GM23338 (cell line): ENCODE measurements around the gene ROBO1. TPM values are rescaled to one million over a fixed set of nuclear protein-coding genes. Genes with fewer than 3 reads are reported as not detected.

Source experiments
- ATAC-seq: fragments of 200-7000 bp; cut with Tn5 transposase; 3 replicates; pipeline ENCODE4 v1.9.1; 2020
- DNase-seq: peaks from one replicate; pipeline ENCODE4 v3.0.0-alpha.2; 2015; ENCODE audit warnings: low spot score
- H2AFZ ChIP-seq: fragments of 200-600 bp; sonication (generic); 2 replicates; pipeline ENCODE4 v1.8.0; 2016; ENCODE audit warnings: antibody characterized with exemption, mild to moderate bottlenecking, moderate library complexity
- H3F3A ChIP-seq: fragments of 200-600 bp; sonication (generic); replicated peaks from 2 replicates; pipeline ENCODE4 v1.8.0; 2017; ENCODE audit warnings: antibody characterized with exemption, mixed run types, low read depth
- H3K27ac ChIP-seq: fragments of 200-600 bp; sonication (generic); 2 replicates; pipeline ENCODE4 v1.6.1; 2016; ENCODE audit warnings: low read depth
- H3K27me3 ChIP-seq: fragments of 200-600 bp; sonication (generic); 2 replicates; pipeline ENCODE4 v1.8.0; 2016; ENCODE audit warnings: mild to moderate bottlenecking, mixed run types, moderate library complexity; ENCODE audit not compliant: insufficient read depth
- H3K36me3 ChIP-seq: fragments of 200-600 bp; sonication (generic); 2 replicates; pipeline ENCODE4 v1.8.0; 2016; ENCODE audit warnings: mild to moderate bottlenecking; ENCODE audit not compliant: insufficient read depth
- H3K4me1 ChIP-seq: fragments of 200-600 bp; sonication (generic); 2 replicates; pipeline ENCODE4 v1.8.0; 2016; ENCODE audit warnings: mild to moderate bottlenecking, moderate library complexity; ENCODE audit not compliant: insufficient read depth
- H3K4me2 ChIP-seq: fragments of 200-600 bp; sonication (generic); 2 replicates; pipeline ENCODE4 v1.7.1; 2017; ENCODE audit warnings: mixed run types
- H3K4me3 ChIP-seq: fragments of 200-600 bp; sonication (generic); 2 replicates; pipeline ENCODE4 v1.6.1; 2016; ENCODE audit warnings: mixed run types
- H3K79me2 ChIP-seq: fragments of 200-600 bp; sonication (generic); replicated peaks from 2 replicates; pipeline ENCODE4 v1.8.0; 2017; ENCODE audit warnings: mild to moderate bottlenecking; ENCODE audit not compliant: insufficient read depth
- H3K9me2 ChIP-seq: fragments of 200-600 bp; sonication (generic); 2 replicates; pipeline ENCODE4 v1.8.0; 2017; ENCODE audit not compliant: insufficient read depth
- H4K20me1 ChIP-seq: fragments of 200-600 bp; sonication (generic); replicated peaks from 2 replicates; pipeline ENCODE4 v1.8.0; 2017; ENCODE audit warnings: mild to moderate bottlenecking; ENCODE audit not compliant: insufficient read depth
- H3K27ac Mint-ChIP-seq: 2 replicates; pipeline ENCODE4 v1.8.0; 2020; ENCODE audit warnings: inconsistent platforms, mild to moderate bottlenecking, moderate library complexity, mixed read lengths
- H3K27me3 Mint-ChIP-seq: 3 replicates; pipeline ENCODE4 v1.8.0; 2022; ENCODE audit warnings: low read depth, mild to moderate bottlenecking, moderate library complexity, mixed read lengths, inconsistent platforms; ENCODE audit not compliant: insufficient read depth, poor library complexity
- H3K36me3 Mint-ChIP-seq: 3 replicates; pipeline ENCODE4 v1.8.0; 2021; ENCODE audit warnings: low read depth, mild to moderate bottlenecking, inconsistent platforms, moderate library complexity, mixed read lengths
- H3K4me1 Mint-ChIP-seq: 3 replicates; pipeline ENCODE4 v1.8.0; 2020; ENCODE audit warnings: mild to moderate bottlenecking, inconsistent platforms, mixed read lengths
- H3K4me3 Mint-ChIP-seq: 3 replicates; pipeline ENCODE4 v1.8.0; 2021; ENCODE audit warnings: moderate library complexity, mild to moderate bottlenecking, inconsistent platforms, mixed read lengths
- H3K9me3 Mint-ChIP-seq: 3 replicates; pipeline ENCODE4 v1.8.0; 2020; ENCODE audit warnings: moderate library complexity, mild to moderate bottlenecking, inconsistent platforms, mixed read lengths
- CREB1 ChIP-seq: fragments of 250-450 bp; sonication (Bioruptor Pico); IDR thresholded peaks from 2 replicates; pipeline ENCODE4 v1.5.0; 2020; ENCODE audit warnings: low read depth, mild to moderate bottlenecking, moderate library complexity
- CTCF ChIP-seq, 2 experiments: fragments of 200-600 bp in 1 of 2; sonication (generic) in 1 of 2; conservative IDR thresholded peaks; 2 replicates each; pipeline versions ENCODE4 v1.5.1 to v1.6.1; 2016 to 2017; ENCODE audit warnings: antibody characterized with exemption in 2 of 2, low read depth in 2 of 2, mild to moderate bottlenecking in 2 of 2, moderate library complexity in 1 of 2
- EZH2 ChIP-seq: fragments of 200-600 bp; sonication (generic); IDR thresholded peaks from one replicate; pipeline ENCODE4 v1.8.0; 2017; ENCODE audit warnings: antibody characterized with exemption, mild to moderate bottlenecking, low read depth; ENCODE audit not compliant: unreplicated experiment
- EZH2phosphoT487 ChIP-seq: fragments of 200-600 bp; sonication (generic); IDR thresholded peaks from one replicate; pipeline ENCODE4 v1.8.1; 2018; ENCODE audit warnings: antibody characterized with exemption; ENCODE audit not compliant: unreplicated experiment
- JUNB ChIP-seq: IDR thresholded peaks from one replicate; pipeline ENCODE4 v1.6.1; 2016; ENCODE audit warnings: antibody characterized with exemption; ENCODE audit not compliant: unreplicated experiment
- NANOG ChIP-seq: IDR thresholded peaks from 2 replicates; pipeline ENCODE4 v1.6.1; 2016; ENCODE audit warnings: antibody characterized with exemption, borderline replicate concordance
- POLR2AphosphoS5 ChIP-seq: IDR thresholded peaks from 2 replicates; pipeline ENCODE4 v1.6.1; 2016; ENCODE audit warnings: antibody characterized with exemption, low read depth
- STAT1 ChIP-seq: IDR thresholded peaks from one replicate; pipeline ENCODE4 v1.6.1; 2016; ENCODE audit warnings: antibody characterized with exemption; ENCODE audit not compliant: unreplicated experiment
- ZNF114 ChIP-seq: fragments of 250-450 bp; sonication (Bioruptor Pico); IDR thresholded peaks from 2 replicates; pipeline ENCODE4 v1.5.0; 2020; ENCODE audit warnings: mild to moderate bottlenecking, moderate library complexity
- ZNF331 ChIP-seq: fragments of 250-450 bp; sonication (Bioruptor Pico); IDR thresholded peaks from 2 replicates; pipeline ENCODE4 v1.5.0; 2020; ENCODE audit warnings: low read depth, mild to moderate bottlenecking, moderate library complexity
- long read RNA-seq: library from polyadenylated mRNA; unstranded; transcript quantifications from one replicate; pipeline ENCODE4 v2.0.0, GENCODE V29; 2020; ENCODE audit not compliant: unreplicated experiment
- polyA plus RNA-seq: library from polyadenylated mRNA; unstranded; fragments of >200 nt; fragmentation: Nextera tagmentation; extraction: Ambion mirVana; gene quantifications from 2 replicates; pipeline ENCODE4 v1.2.1, GENCODE V29; 2016
- total RNA-seq: library from RNA; depleted of rRNA; stranded (reverse); fragments of >200 nt; shearing (Covaris generic); gene quantifications from 2 replicates; pipeline ENCODE4 v1.2.3, GENCODE V29; 2014; rRNA removed
- TF ChIP-seq, protein P1 (sequence below): IDR thresholded peaks from 2 replicates; pipeline ENCODE4 v1.6.1; 2016; ENCODE audit warnings: antibody characterized with exemption
- TF ChIP-seq, protein P2 (sequence below): fragments of 250-450 bp; sonication (Bioruptor Pico); IDR thresholded peaks from 2 replicates; pipeline ENCODE4 v1.5.0; 2020; ENCODE audit warnings: mild to moderate bottlenecking, moderate library complexity
- TF ChIP-seq, protein P3 (sequence below): IDR thresholded peaks from one replicate; pipeline ENCODE4 v1.6.1; 2018; ENCODE audit warnings: antibody characterized with exemption; ENCODE audit not compliant: unreplicated experiment

The ROBO1 gene
- total RNA-seq (63.8 and 78.3 TPM in 2 replicates), polyA plus RNA-seq (17.3 and 19.2 TPM in 2 replicates)
- long read RNA-seq, partial matches to known transcripts, result 4 of 7 reads
- long read RNA-seq, other reads (novel, unspliced or antisense), result 3 of 7 reads

DNA sequence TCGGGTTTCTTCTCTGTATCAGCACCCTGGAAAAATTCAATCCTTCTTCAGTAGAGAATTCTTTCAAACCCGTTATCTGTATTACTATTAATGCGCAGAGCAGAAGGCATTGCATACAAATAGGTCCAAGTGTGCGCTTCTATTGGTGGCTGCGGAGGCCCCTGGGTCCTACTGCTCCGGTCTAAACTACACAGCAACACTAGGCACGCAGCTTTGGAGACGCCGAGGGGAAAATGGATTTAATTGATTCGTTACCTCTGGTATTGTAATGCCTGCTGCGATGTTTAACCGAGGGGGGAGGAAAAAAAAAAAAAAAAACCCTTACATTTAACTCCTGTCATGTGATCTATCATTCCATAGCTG, at the start of gene ROBO1:
Gene ROBO1, minus strand, starts transcription at position 94 of the 363 bp plus-strand sequence.
- Mint-ChIP-seq H3K4me1 (peaks cover 13% of the 10 kb centered on the region), H3K4me3 (no peak within 1 kb of the TSS), H3K9me3 (peaks cover 2% of the 10 kb centered on the region; the same call in 2 of the 3 replicates), H3K27me3 (no peaks in the 10 kb centered on the region), H3K36me3 (peaks cover 2% of the 10 kb centered on the region; the same call in 1 of the 3 replicates), H3K27ac (no peak within 1 kb of the TSS)
- Histone ChIP-seq H4K20me1 (no peaks in the 10 kb centered on the region), H3K4me3 (peak within 1 kb of the TSS; percentile 57), H3F3A (0 out of 2 replicates have a peak, but pooled peaks cover 7% of the 10 kb centered on the region), H3K27ac (no peak within 1 kb of the TSS), H3K4me1 (peaks cover 24% of the 10 kb centered on the region), H3K79me2 (no peaks in the 10 kb centered on the region), H3K27me3 (peaks cover 47% of the 10 kb centered on the region), H3K9me2 (no peaks in the 10 kb centered on the region), H2AFZ (peak within 1 kb of the TSS; percentile 97), H3K36me3 (no peaks in the 10 kb centered on the region), H3K4me2 (peak within 1 kb of the TSS; percentile 79)
- DNase-seq (peak; percentile 51), ATAC-seq (peak; percentile 60)
- TF ChIP-seq POLR2AphosphoS5 (no peak), STAT1 (no peak), ZNF331 (CRISPR knock-in tag) (no peak), EZH2phosphoT487 (no peak), EZH2 (no peak), CREB1 (CRISPR knock-in tag) (no peak), JUNB (no peak), NANOG (no peak), CTCF (conservative IDR thresholded peaks at IDR 0.05; ENCODE audit: low read depth in 2 of 2) (no peak), ZNF114 (CRISPR knock-in tag) (no peak)
- TF ChIP-seq, protein P1, sequence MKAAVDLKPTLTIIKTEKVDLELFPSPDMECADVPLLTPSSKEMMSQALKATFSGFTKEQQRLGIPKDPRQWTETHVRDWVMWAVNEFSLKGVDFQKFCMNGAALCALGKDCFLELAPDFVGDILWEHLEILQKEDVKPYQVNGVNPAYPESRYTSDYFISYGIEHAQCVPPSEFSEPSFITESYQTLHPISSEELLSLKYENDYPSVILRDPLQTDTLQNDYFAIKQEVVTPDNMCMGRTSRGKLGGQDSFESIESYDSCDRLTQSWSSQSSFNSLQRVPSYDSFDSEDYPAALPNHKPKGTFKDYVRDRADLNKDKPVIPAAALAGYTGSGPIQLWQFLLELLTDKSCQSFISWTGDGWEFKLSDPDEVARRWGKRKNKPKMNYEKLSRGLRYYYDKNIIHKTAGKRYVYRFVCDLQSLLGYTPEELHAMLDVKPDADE, result no peak
- TF ChIP-seq, protein P2, sequence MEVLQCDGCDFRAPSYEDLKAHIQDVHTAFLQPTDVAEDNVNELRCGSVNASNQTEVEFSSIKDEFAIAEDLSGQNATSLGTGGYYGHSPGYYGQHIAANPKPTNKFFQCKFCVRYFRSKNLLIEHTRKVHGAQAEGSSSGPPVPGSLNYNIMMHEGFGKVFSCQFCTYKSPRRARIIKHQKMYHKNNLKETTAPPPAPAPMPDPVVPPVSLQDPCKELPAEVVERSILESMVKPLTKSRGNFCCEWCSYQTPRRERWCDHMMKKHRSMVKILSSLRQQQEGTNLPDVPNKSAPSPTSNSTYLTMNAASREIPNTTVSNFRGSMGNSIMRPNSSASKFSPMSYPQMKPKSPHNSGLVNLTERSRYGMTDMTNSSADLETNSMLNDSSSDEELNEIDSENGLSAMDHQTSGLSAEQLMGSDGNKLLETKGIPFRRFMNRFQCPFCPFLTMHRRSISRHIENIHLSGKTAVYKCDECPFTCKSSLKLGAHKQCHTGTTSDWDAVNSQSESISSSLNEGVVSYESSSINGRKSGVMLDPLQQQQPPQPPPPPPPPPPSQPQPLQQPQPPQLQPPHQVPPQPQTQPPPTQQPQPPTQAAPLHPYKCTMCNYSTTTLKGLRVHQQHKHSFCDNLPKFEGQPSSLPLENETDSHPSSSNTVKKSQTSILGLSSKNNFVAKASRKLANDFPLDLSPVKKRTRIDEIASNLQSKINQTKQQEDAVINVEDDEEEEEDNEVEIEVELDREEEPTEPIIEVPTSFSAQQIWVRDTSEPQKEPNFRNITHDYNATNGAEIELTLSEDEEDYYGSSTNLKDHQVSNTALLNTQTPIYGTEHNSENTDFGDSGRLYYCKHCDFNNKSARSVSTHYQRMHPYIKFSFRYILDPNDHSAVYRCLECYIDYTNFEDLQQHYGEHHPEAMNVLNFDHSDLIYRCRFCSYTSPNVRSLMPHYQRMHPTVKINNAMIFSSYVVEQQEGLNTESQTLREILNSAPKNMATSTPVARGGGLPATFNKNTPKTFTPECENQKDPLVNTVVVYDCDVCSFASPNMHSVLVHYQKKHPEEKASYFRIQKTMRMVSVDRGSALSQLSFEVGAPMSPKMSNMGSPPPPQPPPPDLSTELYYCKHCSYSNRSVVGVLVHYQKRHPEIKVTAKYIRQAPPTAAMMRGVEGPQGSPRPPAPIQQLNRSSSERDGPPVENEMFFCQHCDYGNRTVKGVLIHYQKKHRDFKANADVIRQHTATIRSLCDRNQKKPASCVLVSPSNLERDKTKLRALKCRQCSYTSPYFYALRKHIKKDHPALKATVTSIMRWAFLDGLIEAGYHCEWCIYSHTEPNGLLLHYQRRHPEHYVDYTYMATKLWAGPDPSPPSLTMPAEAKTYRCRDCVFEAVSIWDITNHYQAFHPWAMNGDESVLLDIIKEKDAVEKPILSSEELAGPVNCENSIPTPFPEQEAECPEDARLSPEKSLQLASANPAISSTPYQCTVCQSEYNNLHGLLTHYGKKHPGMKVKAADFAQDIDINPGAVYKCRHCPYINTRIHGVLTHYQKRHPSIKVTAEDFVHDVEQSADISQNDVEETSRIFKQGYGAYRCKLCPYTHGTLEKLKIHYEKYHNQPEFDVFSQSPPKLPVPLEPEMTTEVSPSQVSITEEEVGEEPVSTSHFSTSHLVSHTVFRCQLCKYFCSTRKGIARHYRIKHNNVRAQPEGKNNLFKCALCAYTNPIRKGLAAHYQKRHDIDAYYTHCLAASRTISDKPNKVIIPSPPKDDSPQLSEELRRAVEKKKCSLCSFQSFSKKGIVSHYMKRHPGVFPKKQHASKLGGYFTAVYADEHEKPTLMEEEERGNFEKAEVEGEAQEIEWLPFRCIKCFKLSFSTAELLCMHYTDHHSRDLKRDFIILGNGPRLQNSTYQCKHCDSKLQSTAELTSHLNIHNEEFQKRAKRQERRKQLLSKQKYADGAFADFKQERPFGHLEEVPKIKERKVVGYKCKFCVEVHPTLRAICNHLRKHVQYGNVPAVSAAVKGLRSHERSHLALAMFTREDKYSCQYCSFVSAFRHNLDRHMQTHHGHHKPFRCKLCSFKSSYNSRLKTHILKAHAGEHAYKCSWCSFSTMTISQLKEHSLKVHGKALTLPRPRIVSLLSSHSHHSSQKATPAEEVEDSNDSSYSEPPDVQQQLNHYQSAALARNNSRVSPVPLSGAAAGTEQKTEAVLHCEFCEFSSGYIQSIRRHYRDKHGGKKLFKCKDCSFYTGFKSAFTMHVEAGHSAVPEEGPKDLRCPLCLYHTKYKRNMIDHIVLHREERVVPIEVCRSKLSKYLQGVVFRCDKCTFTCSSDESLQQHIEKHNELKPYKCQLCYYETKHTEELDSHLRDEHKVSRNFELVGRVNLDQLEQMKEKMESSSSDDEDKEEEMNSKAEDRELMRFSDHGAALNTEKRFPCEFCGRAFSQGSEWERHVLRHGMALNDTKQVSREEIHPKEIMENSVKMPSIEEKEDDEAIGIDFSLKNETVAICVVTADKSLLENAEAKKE (CRISPR knock-in tag), result no peak
- TF ChIP-seq, protein P3, sequence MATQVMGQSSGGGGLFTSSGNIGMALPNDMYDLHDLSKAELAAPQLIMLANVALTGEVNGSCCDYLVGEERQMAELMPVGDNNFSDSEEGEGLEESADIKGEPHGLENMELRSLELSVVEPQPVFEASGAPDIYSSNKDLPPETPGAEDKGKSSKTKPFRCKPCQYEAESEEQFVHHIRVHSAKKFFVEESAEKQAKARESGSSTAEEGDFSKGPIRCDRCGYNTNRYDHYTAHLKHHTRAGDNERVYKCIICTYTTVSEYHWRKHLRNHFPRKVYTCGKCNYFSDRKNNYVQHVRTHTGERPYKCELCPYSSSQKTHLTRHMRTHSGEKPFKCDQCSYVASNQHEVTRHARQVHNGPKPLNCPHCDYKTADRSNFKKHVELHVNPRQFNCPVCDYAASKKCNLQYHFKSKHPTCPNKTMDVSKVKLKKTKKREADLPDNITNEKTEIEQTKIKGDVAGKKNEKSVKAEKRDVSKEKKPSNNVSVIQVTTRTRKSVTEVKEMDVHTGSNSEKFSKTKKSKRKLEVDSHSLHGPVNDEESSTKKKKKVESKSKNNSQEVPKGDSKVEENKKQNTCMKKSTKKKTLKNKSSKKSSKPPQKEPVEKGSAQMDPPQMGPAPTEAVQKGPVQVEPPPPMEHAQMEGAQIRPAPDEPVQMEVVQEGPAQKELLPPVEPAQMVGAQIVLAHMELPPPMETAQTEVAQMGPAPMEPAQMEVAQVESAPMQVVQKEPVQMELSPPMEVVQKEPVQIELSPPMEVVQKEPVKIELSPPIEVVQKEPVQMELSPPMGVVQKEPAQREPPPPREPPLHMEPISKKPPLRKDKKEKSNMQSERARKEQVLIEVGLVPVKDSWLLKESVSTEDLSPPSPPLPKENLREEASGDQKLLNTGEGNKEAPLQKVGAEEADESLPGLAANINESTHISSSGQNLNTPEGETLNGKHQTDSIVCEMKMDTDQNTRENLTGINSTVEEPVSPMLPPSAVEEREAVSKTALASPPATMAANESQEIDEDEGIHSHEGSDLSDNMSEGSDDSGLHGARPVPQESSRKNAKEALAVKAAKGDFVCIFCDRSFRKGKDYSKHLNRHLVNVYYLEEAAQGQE, result no peak
